HepG2 (cell line): ENCODE measurements around the gene SPATA31D4. TPM values are rescaled to one million over a fixed set of nuclear protein-coding genes. Genes with fewer than 3 reads are reported as not detected.

Experiments
- ATAC-seq: fragments of 200-7000 bp; cut with Tn5 transposase; 3 replicates; pipeline ENCODE4 v1.9.1; 2020; ENCODE audit warnings: mild to moderate bottlenecking, moderate library complexity
- BruUV-seq: library from RNA; stranded (reverse); fragments of 400-500 nt; replicated peaks from 2 replicates; lab custom pipeline; 2021; lab: Mats Ljungman, UMichigan
- CTCF ChIA-PET: fragments of 300-600 bp; formaldehyde crosslinking; extraction: SDS; loops from one replicate; lab custom pipeline; 2021; ENCODE audit warnings: low total read pairs, inconsistent platforms, low intra/inter-chr PET ratio; lab: Yijun Ruan, JAX
- POLR2A ChIA-PET: fragments of 350-600 bp; sonication (Branson Sonifier 250); formaldehyde crosslinking; loops from one replicate; lab custom pipeline; 2020; ENCODE audit warnings: antibody characterized with exemption, inconsistent platforms; lab: Yijun Ruan, JAX
- DNase-seq: peaks from one replicate; pipeline ENCODE4 v3.0.0-alpha.2; 2015; ENCODE audit warnings: low spot score
- FAIRE-seq: peaks from 3 replicates; lab custom pipeline; 2011; peaks lifted over from hg19 to GRCh38; lab: Jason Lieb, UNC
- H2AFZ ChIP-seq: one replicate; pipeline ENCODE4 v1.6.1; 2011; ENCODE audit warnings: low read length, inconsistent platforms
- H3K27ac ChIP-seq: fragments of 300-600 bp; 3 replicates; pipeline ENCODE4 v1.8.0; 2011; ENCODE audit warnings: mixed run types, mild to moderate bottlenecking, mixed read lengths, low read length, inconsistent platforms; ENCODE audit not compliant: insufficient read depth; ENCODE audit errors: extremely low read length
- H3K27me3 ChIP-seq, 2 experiments: fragments of 200-600 bp in 1 of 2; 2 replicates in 1 of 2; 3 replicates in 1 of 2; pipeline versions ENCODE4 v1.6.0 to v1.8.0; 2011; ENCODE audit warnings: low read length in 2 of 2, mild to moderate bottlenecking in 2 of 2, moderate library complexity in 2 of 2, inconsistent platforms in 1 of 2; ENCODE audit not compliant: insufficient read depth in 2 of 2, control insufficient read depth in 1 of 2
- H3K36me3 ChIP-seq, 2 experiments: fragments of 200-600 bp in 1 of 2; replicated peaks in 1 of 2; 2 replicates in 1 of 2; 3 replicates in 1 of 2; pipeline versions ENCODE4 v1.5.1 to v1.8.0; 2011; ENCODE audit warnings: low read length in 2 of 2, inconsistent platforms in 1 of 2; ENCODE audit not compliant: insufficient read depth in 2 of 2, control insufficient read depth in 1 of 2
- H3K4me1 ChIP-seq: 2 replicates; pipeline ENCODE4 v1.5.1; 2012; ENCODE audit warnings: low read length, inconsistent platforms; ENCODE audit not compliant: insufficient read depth
- H3K4me2 ChIP-seq: 2 replicates; pipeline ENCODE4 v1.6.0; 2011; ENCODE audit warnings: low read depth, low read length, inconsistent platforms
- H3K4me3 ChIP-seq, 3 experiments: fragments of 200-600 bp in 1 of 3; sonication (generic), shearing (Covaris generic) in 1 of 3; replicated peaks in 1 of 3; 2 replicates each; pipeline ENCODE4 v1.5.1; 2011 to 2016; ENCODE audit warnings: low read length in 3 of 3, inconsistent platforms in 2 of 3, low read depth in 2 of 3, mild to moderate bottlenecking in 2 of 3, control low read depth in 1 of 3, mixed read lengths in 1 of 3; ENCODE audit not compliant: insufficient read depth in 1 of 3
- H3K79me2 ChIP-seq: one replicate; pipeline ENCODE4 v1.6.1; 2011; ENCODE audit warnings: low read length, inconsistent platforms; ENCODE audit not compliant: insufficient read depth
- H3K9ac ChIP-seq: 2 replicates; pipeline ENCODE4 v1.6.0; 2011; ENCODE audit warnings: mild to moderate bottlenecking, low read depth, low read length, inconsistent platforms; ENCODE audit not compliant: insufficient read depth
- H3K9me3 ChIP-seq: 2 replicates; pipeline ENCODE4 v1.5.1; 2012; ENCODE audit warnings: mild to moderate bottlenecking, low read length
- H4K20me1 ChIP-seq: 2 replicates; pipeline ENCODE4 v1.6.0; 2011; ENCODE audit warnings: inconsistent platforms, mild to moderate bottlenecking, low read length, moderate library complexity; ENCODE audit not compliant: insufficient read depth
- HNF1A ChIP-seq, 2 experiments: sonication (generic) in 1 of 2; formaldehyde crosslinking in 1 of 2; IDR thresholded peaks; 2 replicates each; pipeline versions ENCODE4 v1.4.0 to v1.6.1; 2016 to 2020; ENCODE audit warnings: borderline replicate concordance in 1 of 2, low read depth in 1 of 2, mild to moderate bottlenecking in 1 of 2, missing genetic modification reagents in 1 of 2
- HNF1B ChIP-seq: sonication (generic); formaldehyde crosslinking; IDR thresholded peaks from 2 replicates; pipeline ENCODE4 v1.5.1; 2020; ENCODE audit warnings: mild to moderate bottlenecking, moderate library complexity, missing genetic modification reagents
- HNRNPL ChIP-seq: fragments of 200-400 bp; formaldehyde crosslinking; IDR thresholded peaks from 2 replicates; pipeline ENCODE4 v1.6.1; 2017; ENCODE audit warnings: mild to moderate bottlenecking, low read depth, low read length
- IRF9 ChIP-seq: sonication (generic); formaldehyde crosslinking; IDR thresholded peaks from 2 replicates; pipeline ENCODE4 v1.8.0; 2022; ENCODE audit warnings: missing genetic modification reagents, mild to moderate bottlenecking, borderline replicate concordance
- KDM5A ChIP-seq: fragments of 200-600 bp; sonication (generic); IDR thresholded peaks from 2 replicates; pipeline ENCODE4 v1.7.0; 2018; ENCODE audit warnings: antibody characterized with exemption, mild to moderate bottlenecking, low read length, borderline replicate concordance
- MEIS2 ChIP-seq: sonication (generic); formaldehyde crosslinking; IDR thresholded peaks from 2 replicates; pipeline ENCODE4 v1.9.0; 2021; ENCODE audit warnings: mild to moderate bottlenecking, missing genetic modification reagents
- NONO ChIP-seq, 2 experiments: fragments of 450-650 bp in 1 of 2; sonication (generic) in 1 of 2; formaldehyde crosslinking in 1 of 2; IDR thresholded peaks in 1 of 2; conservative IDR thresholded peaks in 1 of 2; 2 replicates each; pipeline versions ENCODE4 v1.6.1 to v1.8.0; 2017 to 2022; ENCODE audit warnings: mild to moderate bottlenecking in 1 of 2, missing genetic modification reagents in 1 of 2, moderate library complexity in 1 of 2
- ZFP36L1 ChIP-seq: sonication (generic); formaldehyde crosslinking; IDR thresholded peaks from 2 replicates; pipeline ENCODE4 v1.8.0; 2022; ENCODE audit warnings: mild to moderate bottlenecking, missing genetic modification reagents, moderate library complexity
- ZFP41 ChIP-seq: sonication (generic); formaldehyde crosslinking; IDR thresholded peaks from 2 replicates; pipeline ENCODE4 v1.4.0; 2020; ENCODE audit warnings: mild to moderate bottlenecking, missing genetic modification reagents, borderline replicate concordance
- WGBS: methylation state at CpG from one replicate; pipeline ENCODE4 v1.1.6; 2017; ENCODE audit warnings: low lambda C conversion rate; 5-methylcytosine and 5-hydroxymethylcytosine counted together
- in situ Hi-C: cut with HindIII; loops from 2 replicates; pipeline ENCODE4 v1.10.0; 2017; ENCODE audit warnings: low pct_unique_long_range_greater_than_20kb; ENCODE audit not compliant: extremely low pct_ligation_motif_present
- intact Hi-C: fragments of 100-400 bp; cut with micrococcal nuclease; formaldehyde crosslinking; loops from one replicate; pipeline ENCODE4 v1.10.0; 2022; ENCODE audit not compliant: unreplicated experiment
- polyA plus RNA-seq, 8 experiments: library from polyadenylated mRNA; depleted of rRNA in 3 of 8; stranded (reverse) in 7 of 8; unstranded in 1 of 8; fragments of >200 nt; fragmentation: Illumina TruSeq in 4 of 8; extraction: Trizol in 4 of 8; gene quantifications; 2 replicates each; pipeline versions ENCODE4 v1.2.1 to v1.2.3, GENCODE V29; 2011 to 2016; ENCODE audit warnings: low read depth in 4 of 8, missing spikeins in 1 of 8, mixed read lengths in 1 of 8; ENCODE audit not compliant: insufficient read depth in 1 of 8
- total RNA-seq, 5 experiments: library from RNA; depleted of rRNA; stranded (reverse); fragments of >200 nt; fragmentation: Illumina TruSeq; extraction: Trizol; gene quantifications; 2 replicates each; pipeline ENCODE4 v1.2.3, GENCODE V29; 2016; ENCODE audit warnings: low read depth in 1 of 5

Gene SPATA31D4
- total and polyA plus RNA-seq, 2 of the 13 experiments (the other 11 are each of a cell fraction or from before 2014, with no cell fraction given): not detected

- no peak for TF ChIP-seq HNF1B (CRISPR knock-in tag)
- TF ChIP-seq, all 625 proteins: peak for 0
Observed at GRCh38 chr9:81893929-81894328, 34.3 kb upstream of the SPATA31D4 start (continued).

GRCh38 chr9:81894891-81895290 is 33.3 kb upstream of the SPATA31D4 start:
- H3K79me2 ChIP-seq: no peaks in the 10 kb centered on the region
- in situ Hi-C loops (no loop called here), intact Hi-C loops (no loop called here)
- H3K27me3 ChIP-seq: no peaks in the 10 kb centered on the region
- H3K4me1 ChIP-seq: no peaks in the 10 kb centered on the region
- no peaks in the 10 kb centered on the region for H3K9me3 ChIP-seq
- no peak for ATAC-seq
- H4K20me1 ChIP-seq: no peaks in the 10 kb centered on the region
- H3K36me3 ChIP-seq: no peaks in the 10 kb centered on the region
- H3K27ac ChIP-seq: no peak overlapping the region
- BruUV-seq: no TSS peak
- no peak overlapping the region for H3K4me3 ChIP-seq
- no peak overlapping the region for H3K9ac ChIP-seq
- TF ChIP-seq IRF9 (CRISPR knock-in tag) (no peak), HNRNPL (no peak)
- H3K4me2 ChIP-seq: no peak overlapping the region
- no peak for DNase-seq
- FAIRE-seq: no peak
- POLR2A ChIA-PET: no interaction called here
- no peak overlapping the region for H2AFZ ChIP-seq
- CTCF ChIA-PET: no interaction called here
- WGBS: 0% methylated on average over 1 of the region's 1 CpG

GRCh38 chr9:81896070-81896469 is 32.2 kb upstream of the SPATA31D4 start:
- no peak for FAIRE-seq
- POLR2A ChIA-PET: no interaction called here
- H3K27ac ChIP-seq: no peak overlapping the region
- no peaks in the 10 kb centered on the region for H3K79me2 ChIP-seq
- no peak overlapping the region for H3K4me2 ChIP-seq
- no peaks in the 10 kb centered on the region for H3K36me3 ChIP-seq
- H3K9ac ChIP-seq: no peak overlapping the region
- no peaks in the 10 kb centered on the region for H4K20me1 ChIP-seq
- no peak overlapping the region for H3K4me3 ChIP-seq
- ATAC-seq: no peak
- BruUV-seq: no TSS peak
- CTCF ChIA-PET: no interaction called here
- H2AFZ ChIP-seq: no peak overlapping the region
- in situ Hi-C loops (no loop called here), intact Hi-C loops (no loop called here)
- H3K27me3 ChIP-seq: no peaks in the 10 kb centered on the region
- no peak for DNase-seq
- H3K4me1 ChIP-seq: no peaks in the 10 kb centered on the region
- H3K9me3 ChIP-seq: no peaks in the 10 kb centered on the region
- TF ChIP-seq HNF1A (IDR thresholded peaks at IDR 0.05; ENCODE audit: low read depth) (no peak), HNF1A (CRISPR knock-in tag; IDR thresholded peaks at IDR 0.05; ENCODE audit: borderline replicate concordance) (no peak), NONO (IDR thresholded peaks at IDR 0.05) (no peak), NONO (CRISPR knock-in tag; conservative IDR thresholded peaks at IDR 0.05) (no peak), ZFP41 (CRISPR knock-in tag) (no peak), KDM5A (no peak), ZFP36L1 (CRISPR knock-in tag) (no peak), MEIS2 (CRISPR knock-in tag) (no peak)
